Loucy (cell line): ENCODE results near the gene NID1.

ENCODE experiments used
- H2AFZ ChIP-seq: fragments of 200-600 bp; sonication (generic); 2 replicates; pipeline ENCODE4 v1.6.0; 2016; ENCODE audit warnings: antibody characterized with exemption, mild to moderate bottlenecking, low read length, moderate library complexity
- H3F3A ChIP-seq: fragments of 200-600 bp; 2 replicates; pipeline ENCODE4 v1.6.0; 2016; ENCODE audit warnings: antibody characterized with exemption, low read depth, mild to moderate bottlenecking
- H3K27me3 ChIP-seq: fragments of 200-600 bp; sonication (generic); 2 replicates; pipeline ENCODE4 v1.6.1; 2014; ENCODE audit warnings: low read length, mild to moderate bottlenecking; ENCODE audit not compliant: insufficient read depth, poor library complexity, severe bottlenecking
- H3K36me3 ChIP-seq: fragments of 200-600 bp; sonication (generic); 2 replicates; pipeline ENCODE4 v1.6.1; 2016; ENCODE audit warnings: low read length; ENCODE audit not compliant: insufficient read depth
- H3K4me1 ChIP-seq: fragments of 200-600 bp; sonication (generic); 2 replicates; pipeline ENCODE4 v1.5.1; 2014; ENCODE audit warnings: low read length, mild to moderate bottlenecking; ENCODE audit not compliant: insufficient read depth, poor library complexity, severe bottlenecking
- H3K4me2 ChIP-seq: fragments of 200-600 bp; sonication (generic); 2 replicates; pipeline ENCODE4 v1.6.0; 2014; ENCODE audit warnings: antibody characterized with exemption, low read length, low read depth, mild to moderate bottlenecking; ENCODE audit not compliant: poor library complexity, severe bottlenecking
- H3K4me3 ChIP-seq: fragments of 200-600 bp; sonication (generic); 2 replicates; pipeline ENCODE4 v1.5.1; 2014; ENCODE audit warnings: low read length, mild to moderate bottlenecking, mixed read lengths; ENCODE audit not compliant: poor library complexity, severe bottlenecking
- H3K79me2 ChIP-seq: fragments of 200-600 bp; sonication (generic); 2 replicates; pipeline ENCODE4 v1.6.1; 2014; ENCODE audit warnings: low read length; ENCODE audit not compliant: insufficient read depth
- H3K9ac ChIP-seq: fragments of 200-600 bp; sonication (generic); 2 replicates; pipeline ENCODE4 v1.6.0; 2014; ENCODE audit warnings: mild to moderate bottlenecking, low read depth, low read length, moderate library complexity; ENCODE audit not compliant: poor library complexity, severe bottlenecking
- H3K9me2 ChIP-seq: fragments of 200-600 bp; sonication (generic); replicated peaks from 2 replicates; pipeline ENCODE4 v1.6.1; 2016; ENCODE audit warnings: low read depth, low read length, mixed read lengths
- H3K9me3 ChIP-seq: fragments of 200-600 bp; sonication (generic); 2 replicates; pipeline ENCODE4 v1.6.1; 2014; ENCODE audit warnings: mild to moderate bottlenecking, antibody characterized with exemption, low read length, low read depth; ENCODE audit not compliant: insufficient read depth
- H4K20me1 ChIP-seq: fragments of 200-600 bp; sonication (generic); 2 replicates; pipeline ENCODE4 v1.6.0; 2014; ENCODE audit warnings: antibody characterized with exemption, low read length, mild to moderate bottlenecking; ENCODE audit not compliant: insufficient read depth, poor library complexity, severe bottlenecking
- CTCF ChIP-seq: fragments of 200-600 bp; sonication (generic); conservative IDR thresholded peaks from 2 replicates; pipeline ENCODE4 v1.5.1; 2014; ENCODE audit warnings: mild to moderate bottlenecking, antibody characterized with exemption, low read length
- EZH2phosphoT487 ChIP-seq: fragments of 200-600 bp; IDR thresholded peaks from 2 replicates; pipeline ENCODE4 v1.6.1; 2018; ENCODE audit warnings: antibody characterized with exemption, mild to moderate bottlenecking, moderate library complexity, borderline replicate concordance

The NID1 gene

GRCh38 chr1:236101233-236102200, 36.6 kb upstream of the NID1 start:
- H3K36me3 ChIP-seq: no peaks in the 10 kb centered on the region

DNA sequence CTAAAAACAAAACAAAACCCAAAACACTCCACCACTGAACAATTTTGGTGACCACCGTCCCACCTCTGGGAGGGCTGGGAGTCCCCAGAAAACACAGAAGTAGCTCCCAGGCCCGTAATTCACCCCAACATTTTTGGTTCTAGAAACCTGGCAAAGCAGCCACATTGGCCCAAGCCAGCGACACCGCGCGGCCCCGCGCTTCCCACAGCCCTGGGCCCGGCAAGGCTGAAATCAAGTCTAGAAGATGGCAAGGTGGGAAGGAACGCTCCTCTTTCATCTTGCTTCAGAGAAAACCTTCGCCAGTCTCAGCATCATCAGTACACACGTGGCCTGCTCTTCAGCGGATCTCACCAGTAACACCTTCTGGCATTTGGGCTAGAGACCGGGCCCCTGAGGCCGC, 35.9 kb upstream of the NID1 start:
- Histone ChIP-seq H3F3A (no peaks in the 10 kb centered on the region), H3K4me2 (no peak overlapping the region), H3K79me2 (no peaks in the 10 kb centered on the region), H3K4me3 (no peak overlapping the region), H3K36me3 (no peaks in the 10 kb centered on the region), H3K9me3 (peaks cover 4% of the 10 kb centered on the region; the same call in 1 of the 2 replicates), H3K9me2 (no peaks in the 10 kb centered on the region), H3K4me1 (no peaks in the 10 kb centered on the region), H4K20me1 (no peaks in the 10 kb centered on the region), H3K27me3 (no peaks in the 10 kb centered on the region), H3K9ac (no peak overlapping the region), H2AFZ (no peak overlapping the region)
- TF ChIP-seq CTCF: no peak

More at GRCh38 chr1:236101233-236102200, 36.6 kb upstream of the NID1 start:
- H3K79me2 ChIP-seq: no peaks in the 10 kb centered on the region
- H3K9me2 ChIP-seq: no peaks in the 10 kb centered on the region
- H3K4me2 ChIP-seq: no peak overlapping the region
- no peaks in the 10 kb centered on the region for H3K4me1 ChIP-seq
- TF ChIP-seq EZH2phosphoT487 (no peak), CTCF (no peak)
- H3K27me3 ChIP-seq: no peaks in the 10 kb centered on the region
- H3K9ac ChIP-seq: no peak overlapping the region
- no peaks in the 10 kb centered on the region for H3F3A ChIP-seq
- H4K20me1 ChIP-seq: no peaks in the 10 kb centered on the region
- H3K4me3 ChIP-seq: no peak overlapping the region
- peaks cover 4% of the 10 kb centered on the region; the same call in 1 of the 2 replicates for H3K9me3 ChIP-seq
- H2AFZ ChIP-seq: no peak overlapping the region

GRCh38 chr1:236099355-236099974, 34.6 kb upstream of the NID1 start:
- Histone ChIP-seq H3F3A (no peaks in the 10 kb centered on the region), H3K4me1 (no peaks in the 10 kb centered on the region), H2AFZ (no peak overlapping the region), H3K4me2 (no peak overlapping the region), H3K36me3 (no peaks in the 10 kb centered on the region), H4K20me1 (no peaks in the 10 kb centered on the region), H3K9ac (no peak overlapping the region), H3K4me3 (no peak overlapping the region), H3K79me2 (no peaks in the 10 kb centered on the region), H3K27me3 (no peaks in the 10 kb centered on the region), H3K9me2 (no peaks in the 10 kb centered on the region), H3K9me3 (peaks cover 4% of the 10 kb centered on the region; the same call in 1 of the 2 replicates)
- TF ChIP-seq CTCF: no peak
- TF ChIP-seq EZH2phosphoT487: no peak
